PC-3 (cell line): ENCODE measurements around the gene ENTPD2. TPM values are rescaled to one million over a fixed set of nuclear protein-coding genes. Genes with fewer than 3 reads are reported as not detected.

Experiments used
- total RNA-seq: library from RNA; depleted of rRNA; stranded (reverse); fragments of >200 nt; gene quantifications from 2 replicates; pipeline ENCODE4 v1.2.3, GENCODE V29; 2014; rRNA removed

ENTPD2 gene
- total RNA-seq, 1 experiment from 2014 or later = 1.3 TPM

Other genes with a start within 250 kb of the ENTPD2 start
- 84.3 and 113 TPM in 2 replicates for gene RABL6, start 246.1 kb downstream of the ENTPD2 start, total RNA-seq
- 1.4 and 2.6 TPM in 2 replicates for gene AJM1, start 211.6 kb downstream of the ENTPD2 start, total RNA-seq
- gene PHPT1, start 204.7 kb downstream of the ENTPD2 start, total RNA-seq = 83.2 and 111 TPM in 2 replicates
- gene MAMDC4, start 201.7 kb downstream of the ENTPD2 start, total RNA-seq = 3.0 and 5.3 TPM in 2 replicates
- 544 and 562 TPM in 2 replicates for gene EDF1, start 187.8 kb downstream of the ENTPD2 start, total RNA-seq
- gene TRAF2, start 167.5 kb downstream of the ENTPD2 start, total RNA-seq = 11.5 and 25.4 TPM in 2 replicates
- 138 and 159 TPM in 2 replicates for gene FBXW5, start 109.3 kb downstream of the ENTPD2 start, total RNA-seq
- 0.77 TPM in 1 of 2 replicates, not detected in the other for gene C8G, start 108.8 kb downstream of the ENTPD2 start, total RNA-seq
- gene LCN12, start 101.8 kb downstream of the ENTPD2 start, total RNA-seq = 0.55 TPM in 1 of 2 replicates, not detected in the other
- not detected in 2 replicates for gene PTGDS, start 76.6 kb downstream of the ENTPD2 start, total RNA-seq
- gene LCNL1, start 71.1 kb downstream of the ENTPD2 start, total RNA-seq = not detected in 2 replicates
- 113 and 137 TPM in 2 replicates for gene PAXX, start 61.6 kb downstream of the ENTPD2 start, total RNA-seq
- gene CLIC3, start 57.5 kb downstream of the ENTPD2 start, total RNA-seq = 1.4 and 4.3 TPM in 2 replicates
- 25.9 and 31.5 TPM in 2 replicates for gene ABCA2, start 25.8 kb downstream of the ENTPD2 start, total RNA-seq
- not detected in 2 replicates for gene FUT7, start 22.0 kb downstream of the ENTPD2 start, total RNA-seq
- gene NPDC1, start 7.9 kb downstream of the ENTPD2 start, total RNA-seq = 25.4 and 33.3 TPM in 2 replicates
- gene SAPCD2, start 16.5 kb upstream of the ENTPD2 start, total RNA-seq = 98.4 and 134 TPM in 2 replicates
- 5.0 and 6.4 TPM in 2 replicates for gene UAP1L1, start 23.5 kb upstream of the ENTPD2 start, total RNA-seq
- 65.5 and 71.6 TPM in 2 replicates for gene MAN1B1, start 32.9 kb upstream of the ENTPD2 start, total RNA-seq
- 101 and 103 TPM in 2 replicates for gene DPP7, start 60.7 kb upstream of the ENTPD2 start, total RNA-seq
- 0.11 TPM in 1 of 2 replicates, not detected in the other for gene GRIN1, start 85.1 kb upstream of the ENTPD2 start, total RNA-seq
- gene LRRC26, start 116.0 kb upstream of the ENTPD2 start, total RNA-seq = 0.40 and 2.0 TPM in 2 replicates
- not detected in 2 replicates for gene TMEM210, start 118.0 kb upstream of the ENTPD2 start, total RNA-seq
- gene ANAPC2, start 134.5 kb upstream of the ENTPD2 start, total RNA-seq = 21.6 and 30.2 TPM in 2 replicates
- 123 and 148 TPM in 2 replicates for gene SSNA1, start 134.6 kb upstream of the ENTPD2 start, total RNA-seq
- gene TPRN, start 146.7 kb upstream of the ENTPD2 start, total RNA-seq = 11.3 and 14.7 TPM in 2 replicates
- gene TMEM203, start 151.6 kb upstream of the ENTPD2 start, total RNA-seq = 31.3 and 36.4 TPM in 2 replicates
- gene NDOR1, start 151.6 kb upstream of the ENTPD2 start, total RNA-seq = 21.5 and 25.7 TPM in 2 replicates
- gene RNF208, start 168.2 kb upstream of the ENTPD2 start, total RNA-seq = 1.7 and 2.8 TPM in 2 replicates
- 0.29 and 1.3 TPM in 2 replicates for gene CYSRT1, start 171.1 kb upstream of the ENTPD2 start, total RNA-seq
- 1.2 and 1.7 TPM in 2 replicates for gene RNF224, start 173.4 kb upstream of the ENTPD2 start, total RNA-seq
- gene SLC34A3, start 176.8 kb upstream of the ENTPD2 start, total RNA-seq = 1.0 and 1.5 TPM in 2 replicates
- gene TUBB4B, start 187.2 kb upstream of the ENTPD2 start, total RNA-seq = 424 and 599 TPM in 2 replicates
- not detected in 2 replicates for gene STPG3, start 197.2 kb upstream of the ENTPD2 start, total RNA-seq
- 50.7 and 69.5 TPM in 2 replicates for gene NELFB, start 201.3 kb upstream of the ENTPD2 start, total RNA-seq
- 28.9 and 32.7 TPM in 2 replicates for gene TOR4A, start 223.7 kb upstream of the ENTPD2 start, total RNA-seq
- 35.5 and 36.8 TPM in 2 replicates for gene NRARP, start 248.2 kb upstream of the ENTPD2 start, total RNA-seq